Stimulated activated CD8-positive, alpha-beta memory T cell treated with anti-CD3 and anti-CD28 coated beads, Interleukin-4, amount 100 ng/mL, for 1 hour (primary cell): ENCODE measurements around the gene UMODL1.

Experiments
- DNase-seq, 2 donors: peaks; one replicate each; pipeline ENCODE4 v3.0.0-alpha.2; 2020; ENCODE audit warnings: low read depth in 2 of 2, low spot score in 1 of 2

The UMODL1 gene

DNA sequence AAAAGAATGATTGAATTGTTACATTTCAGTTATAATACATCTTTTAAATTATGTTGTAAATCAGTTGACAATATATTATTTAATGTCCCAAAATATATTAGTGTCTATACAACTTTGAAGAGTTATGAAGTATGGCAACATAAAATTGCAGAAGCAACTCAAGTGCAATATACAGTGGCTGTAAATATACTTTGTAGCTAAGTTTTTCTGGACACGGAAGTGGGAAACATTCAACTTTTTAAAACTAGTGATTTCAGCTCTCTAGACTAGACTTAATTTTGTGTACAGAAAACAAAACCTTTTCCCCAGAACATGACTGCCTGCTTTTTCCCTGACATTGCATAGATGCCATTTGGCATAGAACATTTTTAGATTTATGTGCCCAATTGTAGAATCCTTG lies 118.3 kb downstream of the UMODL1 start:
- no peak for DNase-seq

DNA sequence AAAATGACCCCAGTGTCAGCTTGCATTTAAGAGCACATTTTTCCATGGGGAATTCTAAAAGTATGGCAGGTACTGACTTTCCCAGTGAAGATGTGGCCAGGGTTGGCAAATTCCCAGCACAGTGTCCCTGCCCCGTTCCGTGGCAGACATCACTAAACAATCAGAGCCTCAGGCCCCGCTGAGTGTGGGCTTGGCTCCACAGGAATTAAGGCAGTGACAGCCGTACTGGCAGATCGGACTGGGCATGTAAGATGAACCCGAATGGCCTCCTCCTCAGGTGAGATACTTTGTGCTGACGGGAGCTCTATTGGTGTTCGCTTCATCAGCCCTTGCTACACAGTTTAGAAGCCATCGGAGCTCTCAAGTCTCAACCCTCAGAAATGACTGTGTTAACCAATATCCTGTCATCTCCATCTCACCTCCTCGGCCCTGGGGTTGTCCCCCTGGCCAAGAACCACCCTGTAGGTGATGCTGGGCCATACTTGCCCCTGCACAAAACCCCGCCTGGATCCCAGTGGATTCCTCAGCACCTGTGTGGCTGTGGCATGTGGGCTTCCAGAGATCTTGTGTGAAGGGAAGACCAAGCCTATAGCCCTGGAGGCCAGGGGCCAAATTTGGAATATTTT lies 118.9 kb downstream of the UMODL1 start:
- DNase-seq: no peak

DNA sequence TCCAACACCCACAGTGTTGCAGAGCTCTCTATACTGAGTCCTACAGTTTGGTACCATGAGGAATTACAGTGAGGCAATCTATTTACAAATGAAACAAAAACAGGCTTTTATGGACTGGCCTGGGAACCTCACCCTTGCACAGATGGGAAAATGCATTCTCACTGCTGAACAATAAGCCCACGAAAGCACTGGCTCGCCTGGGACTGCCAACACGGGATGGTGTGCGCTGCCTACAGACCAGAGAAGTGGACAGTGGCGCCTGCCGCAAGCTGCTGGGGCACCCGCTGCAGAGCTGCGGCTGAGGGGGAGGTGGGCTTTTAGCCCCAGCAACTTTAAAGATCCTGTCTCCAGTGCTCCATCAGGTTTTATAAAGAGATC lies 119.4 kb downstream of the UMODL1 start:
- DNase-seq: no peak

DNA sequence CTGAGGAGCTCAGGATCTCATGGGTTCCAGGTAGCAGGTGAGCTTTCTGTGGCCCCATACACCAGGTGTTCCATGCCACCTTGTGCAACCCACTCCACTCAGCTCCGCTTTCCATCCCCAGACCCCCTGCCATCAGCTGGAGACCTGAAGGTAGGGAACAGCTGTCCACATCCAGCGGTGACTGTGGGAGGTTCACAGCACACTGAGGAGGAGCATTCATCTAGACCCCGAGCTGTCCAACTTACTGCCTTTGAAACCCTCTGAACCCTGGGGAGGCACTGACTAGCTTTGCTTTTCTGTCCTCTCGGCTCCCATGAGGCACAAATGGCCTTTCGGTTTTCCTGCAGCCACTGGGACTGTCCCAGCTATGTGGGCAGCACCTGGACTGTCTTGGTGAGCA lies 119.9 kb downstream of the UMODL1 start:
- no peak for DNase-seq

DNA sequence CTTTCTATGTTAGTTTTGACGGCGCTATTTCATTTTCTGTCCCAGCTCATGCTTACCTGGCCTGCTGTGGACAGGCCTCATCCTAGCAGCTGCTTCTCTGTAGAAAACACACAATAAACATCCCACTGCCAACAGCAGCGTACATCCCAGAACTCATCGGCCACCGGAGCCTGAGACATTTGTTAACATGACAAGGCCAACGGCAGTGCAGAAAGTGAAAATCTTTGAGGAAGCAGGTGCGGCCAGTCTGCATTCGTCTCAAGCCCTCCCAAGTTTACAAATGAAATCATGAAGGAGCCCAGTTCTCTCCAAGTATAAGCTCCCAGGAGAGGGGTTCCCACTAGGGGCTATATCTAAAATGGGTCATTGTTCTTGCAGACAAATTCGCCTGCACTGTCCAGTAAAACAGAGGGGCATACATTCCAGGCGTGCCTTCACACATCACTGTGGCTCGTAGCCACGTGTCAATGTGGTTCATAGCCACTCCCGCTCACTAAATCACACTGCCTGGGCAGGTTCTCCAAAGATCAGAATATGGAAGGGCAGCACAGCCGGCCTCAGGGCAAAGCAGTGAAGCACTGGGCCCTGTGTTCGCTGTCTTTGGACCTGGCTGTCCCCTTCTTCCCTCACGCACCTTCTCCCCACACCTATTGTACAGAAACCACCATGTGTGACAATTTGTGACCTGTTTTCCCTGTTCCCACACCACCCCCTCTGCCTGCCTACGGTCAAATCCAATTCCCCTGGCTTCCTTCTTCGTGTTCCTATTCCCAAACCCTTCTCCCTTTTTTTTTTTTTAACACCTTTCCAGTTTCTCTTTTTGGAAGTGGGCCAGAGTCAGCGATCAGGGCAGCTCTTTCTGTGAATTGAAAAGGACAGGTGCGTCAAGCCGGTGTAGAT lies 120.8 kb downstream of the UMODL1 start:
- DNase-seq: no peak
